Right lobe of liver (tissue), 4 donors: ENCODE measurements around the gene PPFIBP2.

Source experiments
- POLR2A ChIP-seq: fragments of 450-650 bp; IDR thresholded peaks from one replicate; pipeline ENCODE4 v1.6.1; 2017; ENCODE audit warnings: antibody characterized with exemption, mild to moderate bottlenecking
- TF ChIP-seq, protein P1 (sequence below), 4 donors: fragments of 200-600 bp in 3 of 4; fragments of 450-650 bp in 1 of 4; IDR thresholded peaks; one replicate each; pipeline versions ENCODE4 v1.5.1 to v1.8.0; 2016 to 2022; ENCODE audit warnings: antibody characterized with exemption in 4 of 4, mild to moderate bottlenecking in 2 of 4
- donor health status: DM: no; HTN: no; CAD: no.
- donor health status: DM: no; HTN: no; CAD: no.
- donor health status: DM: no; HTN: yes; CAD: no.

GRCh38 chr11:7575841-7576725 lies 62.3 kb downstream of the PPFIBP2 start:
- TF ChIP-seq, protein P1, sequence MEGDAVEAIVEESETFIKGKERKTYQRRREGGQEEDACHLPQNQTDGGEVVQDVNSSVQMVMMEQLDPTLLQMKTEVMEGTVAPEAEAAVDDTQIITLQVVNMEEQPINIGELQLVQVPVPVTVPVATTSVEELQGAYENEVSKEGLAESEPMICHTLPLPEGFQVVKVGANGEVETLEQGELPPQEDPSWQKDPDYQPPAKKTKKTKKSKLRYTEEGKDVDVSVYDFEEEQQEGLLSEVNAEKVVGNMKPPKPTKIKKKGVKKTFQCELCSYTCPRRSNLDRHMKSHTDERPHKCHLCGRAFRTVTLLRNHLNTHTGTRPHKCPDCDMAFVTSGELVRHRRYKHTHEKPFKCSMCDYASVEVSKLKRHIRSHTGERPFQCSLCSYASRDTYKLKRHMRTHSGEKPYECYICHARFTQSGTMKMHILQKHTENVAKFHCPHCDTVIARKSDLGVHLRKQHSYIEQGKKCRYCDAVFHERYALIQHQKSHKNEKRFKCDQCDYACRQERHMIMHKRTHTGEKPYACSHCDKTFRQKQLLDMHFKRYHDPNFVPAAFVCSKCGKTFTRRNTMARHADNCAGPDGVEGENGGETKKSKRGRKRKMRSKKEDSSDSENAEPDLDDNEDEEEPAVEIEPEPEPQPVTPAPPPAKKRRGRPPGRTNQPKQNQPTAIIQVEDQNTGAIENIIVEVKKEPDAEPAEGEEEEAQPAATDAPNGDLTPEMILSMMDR (IDR thresholded peaks at IDR 0.05) = no peak
- no peak for TF ChIP-seq POLR2A
